Pancreas (tissue), 10 donors: Measurements from ENCODE around the gene TPST1. TPM values are rescaled to one million over a fixed set of nuclear protein-coding genes. Genes with fewer than 3 reads are reported as not detected.

ENCODE experiments used
- ATAC-seq, 4 donors: fragments of 200-7000 bp; cut with Tn5 transposase; one replicate each; pipeline versions ENCODE4 v1.8.0 to v1.9.1; 2020; ENCODE audit warnings: mild to moderate bottlenecking in 4 of 4, moderate library complexity in 4 of 4
- DNase-seq, 6 donors: peaks; one replicate each; pipeline ENCODE4 v3.0.0-alpha.2; 2020
- FAIRE-seq: peaks from 2 replicates; lab custom pipeline; 2012; peaks lifted over from hg19 to GRCh38; lab: Jason Lieb, UNC
- H3K27ac ChIP-seq, 4 donors: fragments of 200-600 bp; sonication (generic); 1 replicate in 3 of 4; 2 replicates in 1 of 4; pipeline versions ENCODE4 v1.5.0 to v1.8.0; 2020
- H3K27me3 ChIP-seq, 4 donors: fragments of 200-600 bp; one replicate each; pipeline ENCODE4 v1.8.0; 2021
- H3K36me3 ChIP-seq, 3 donors: fragments of 200-600 bp; sonication (generic) in 1 of 3; one replicate each; pipeline versions ENCODE4 v1.5.0 to v1.8.0; 2020 to 2021
- H3K4me1 ChIP-seq, 3 donors: fragments of 200-600 bp; one replicate each; pipeline ENCODE4 v1.8.0; 2021
- H3K4me3 ChIP-seq, 4 donors: fragments of 200-600 bp; sonication (generic) in 2 of 4; one replicate each; pipeline versions ENCODE4 v1.5.0 to v1.8.0; 2020 to 2021
- H3K9me3 ChIP-seq, 4 donors: fragments of 200-600 bp; one replicate each; pipeline ENCODE4 v1.8.0; 2021
- WGBS, 2 donors: extraction: QIAGEN DNeasy Blood & Tissue Kit; methylation state at CpG; one replicate each; pipeline ENCODE4 v1.1.7; 2013; 5-methylcytosine and 5-hydroxymethylcytosine counted together
- intact Hi-C, 3 donors: fragments of 100-400 bp; cut with DNase I; formaldehyde crosslinking; loops; one replicate each; pipeline versions ENCODE4 v1.11.1 to v1.14.2; 2022
- polyA plus RNA-seq, 2 donors: library from polyadenylated mRNA; stranded (reverse); fragments of 200-250 nt; gene quantifications; one replicate each; pipeline ENCODE4 v1.2.3, GENCODE V29; 2013
- total RNA-seq, 6 donors: library from RNA; stranded (reverse); fragmentation: NEBNext Ultra II Directional in 4 of 6; extraction: Animal tissue kit (Norgen Biotek cat#: 25700) in 4 of 6; gene quantifications; one replicate each; pipeline versions ENCODE4 v1.2.1 to v1.2.4, GENCODE V29; 2021 to 2023
- TF ChIP-seq, protein P1 (sequence below), 4 donors: fragments of 200-600 bp; sonication (generic) in 3 of 4; IDR thresholded peaks; one replicate each; pipeline versions ENCODE4 v1.5.0 to v1.8.0; 2021; ENCODE audit warnings: antibody characterized with exemption in 4 of 4
- donor health status: healthy with polysubstance abuse.
- donor health status: DM: no; HTN: no; CAD: no; lungs with moderate emphysema.
- donor health status: DM: no; HTN: no; CAD: no.
- donor health status: control.
- donor health status: control.
- donor health status: Bipolar disorder and iron deficiency.
- donor health status: DM: yes; HTN: yes; CAD: no.
- donor health status: DM: no; HTN: no; CAD: no.
- donor health status: DM: no; HTN: no; CAD: no.
- donor health status: DM: yes; HTN: yes; CAD: no.

Gene TPST1
- total and polyA plus RNA-seq, 8 donors: 3.3 to 18.5 (median 6.3) TPM

GRCh38 chr7:66181845-66182244, 23.3 kb upstream of the TPST1 start:
- Histone ChIP-seq H3K27ac (no peak overlapping the region), H3K27me3 (no peaks in the 10 kb centered on the region), H3K4me3 (no peak overlapping the region), H3K4me1 (no peaks in the 10 kb centered on the region), H3K36me3 (no peaks in the 10 kb centered on the region), H3K9me3 (no peaks in the 10 kb centered on the region)
- DNase-seq (no peak), ATAC-seq (no peak), FAIRE-seq (no peak)
- intact Hi-C loops: no loop called here
- TF ChIP-seq, protein P1, sequence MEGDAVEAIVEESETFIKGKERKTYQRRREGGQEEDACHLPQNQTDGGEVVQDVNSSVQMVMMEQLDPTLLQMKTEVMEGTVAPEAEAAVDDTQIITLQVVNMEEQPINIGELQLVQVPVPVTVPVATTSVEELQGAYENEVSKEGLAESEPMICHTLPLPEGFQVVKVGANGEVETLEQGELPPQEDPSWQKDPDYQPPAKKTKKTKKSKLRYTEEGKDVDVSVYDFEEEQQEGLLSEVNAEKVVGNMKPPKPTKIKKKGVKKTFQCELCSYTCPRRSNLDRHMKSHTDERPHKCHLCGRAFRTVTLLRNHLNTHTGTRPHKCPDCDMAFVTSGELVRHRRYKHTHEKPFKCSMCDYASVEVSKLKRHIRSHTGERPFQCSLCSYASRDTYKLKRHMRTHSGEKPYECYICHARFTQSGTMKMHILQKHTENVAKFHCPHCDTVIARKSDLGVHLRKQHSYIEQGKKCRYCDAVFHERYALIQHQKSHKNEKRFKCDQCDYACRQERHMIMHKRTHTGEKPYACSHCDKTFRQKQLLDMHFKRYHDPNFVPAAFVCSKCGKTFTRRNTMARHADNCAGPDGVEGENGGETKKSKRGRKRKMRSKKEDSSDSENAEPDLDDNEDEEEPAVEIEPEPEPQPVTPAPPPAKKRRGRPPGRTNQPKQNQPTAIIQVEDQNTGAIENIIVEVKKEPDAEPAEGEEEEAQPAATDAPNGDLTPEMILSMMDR (IDR thresholded peaks at IDR 0.05): no peak
- WGBS, 2 donors: 93 to 94% methylated on average over 2 of the region's 2 CpGs

DNA sequence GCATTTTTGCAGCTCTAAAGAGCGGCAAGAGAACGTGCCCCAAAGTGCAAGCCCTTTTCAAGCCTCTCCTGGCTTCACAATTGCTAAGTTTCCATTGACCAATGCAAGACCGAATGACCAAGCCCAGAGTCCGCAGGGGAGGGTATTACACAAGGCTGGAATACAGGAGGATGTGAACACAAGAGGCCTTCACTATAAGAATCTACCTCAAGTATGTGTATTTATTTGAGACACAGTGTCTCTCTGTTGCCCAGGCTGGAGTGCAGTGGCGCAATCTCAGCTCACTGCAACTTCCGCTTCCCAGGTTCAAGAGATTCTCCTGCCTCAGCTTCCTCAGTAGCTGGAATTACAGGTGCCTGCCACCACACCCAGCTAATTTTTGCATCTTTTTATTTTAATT, 22.2 kb upstream of the TPST1 start:
- TF ChIP-seq, protein P1 (IDR thresholded peaks at IDR 0.05): no peak
- no peak overlapping the region for H3K27ac ChIP-seq
- no peak overlapping the region for H3K4me3 ChIP-seq
- no peaks in the 10 kb centered on the region for H3K36me3 ChIP-seq
- no peak for FAIRE-seq
- DNase-seq: no peak
- no peaks in the 10 kb centered on the region for H3K9me3 ChIP-seq
- no peaks in the 10 kb centered on the region for H3K4me1 ChIP-seq
- WGBS, 2 donors: 96 to 98% methylated on average over 6 of the region's 6 CpGs
- no peaks in the 10 kb centered on the region for H3K27me3 ChIP-seq
- ATAC-seq: no peak
- intact Hi-C loops: no loop called here

DNA sequence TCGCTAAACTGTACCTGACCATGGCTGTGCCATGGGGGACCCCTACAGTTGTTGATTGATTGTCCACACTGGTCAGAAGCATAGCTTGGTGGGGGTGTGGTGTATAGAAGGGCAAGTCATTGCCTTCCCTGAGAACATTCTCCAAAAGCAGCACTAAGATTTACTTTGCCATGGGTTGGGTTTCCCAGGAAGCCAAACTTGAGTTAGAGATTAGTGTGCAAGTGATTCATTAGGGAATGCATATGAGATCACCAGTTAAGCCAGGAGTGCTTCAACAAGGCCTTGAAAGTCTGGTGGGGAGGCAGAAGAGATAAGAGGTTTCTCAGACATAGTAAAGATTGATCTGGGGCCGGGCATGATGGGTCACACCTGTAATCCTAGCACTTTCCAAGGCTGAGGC, 21.4 kb upstream of the TPST1 start:
- no peaks in the 10 kb centered on the region for H3K36me3 ChIP-seq
- ATAC-seq (peak; percentile 67 to 88 (median 84)), FAIRE-seq (no peak), DNase-seq (no peak)
- no peaks in the 10 kb centered on the region for H3K9me3 ChIP-seq
- TF ChIP-seq, protein P1 (IDR thresholded peaks at IDR 0.05): no peak
- H3K4me3 ChIP-seq: no peak overlapping the region
- H3K4me1 ChIP-seq: no peaks in the 10 kb centered on the region
- intact Hi-C loops: no loop called here
- peak overlapping the region in 2 of 4 donors; percentile 39 to 41 for H3K27ac ChIP-seq
- H3K27me3 ChIP-seq: no peaks in the 10 kb centered on the region
- WGBS, 2 donors: 61 to 71% methylated on average over 2 of the region's 2 CpGs

GRCh38 chr7:66185680-66186187, 19.4 kb upstream of the TPST1 start:
- no peak for ATAC-seq
- no peak for DNase-seq
- no peaks in the 10 kb centered on the region for H3K4me1 ChIP-seq
- intact Hi-C loops: no loop called here
- no peak overlapping the region for H3K27ac ChIP-seq
- H3K36me3 ChIP-seq: no peaks in the 10 kb centered on the region
- TF ChIP-seq, protein P1 (IDR thresholded peaks at IDR 0.05): no peak
- H3K9me3 ChIP-seq: no peaks in the 10 kb centered on the region
- FAIRE-seq: no peak
- no peak overlapping the region for H3K4me3 ChIP-seq
- H3K27me3 ChIP-seq: no peaks in the 10 kb centered on the region
- WGBS, 2 donors: 90 to 95% methylated on average over 8 of the region's 8 CpGs

DNA sequence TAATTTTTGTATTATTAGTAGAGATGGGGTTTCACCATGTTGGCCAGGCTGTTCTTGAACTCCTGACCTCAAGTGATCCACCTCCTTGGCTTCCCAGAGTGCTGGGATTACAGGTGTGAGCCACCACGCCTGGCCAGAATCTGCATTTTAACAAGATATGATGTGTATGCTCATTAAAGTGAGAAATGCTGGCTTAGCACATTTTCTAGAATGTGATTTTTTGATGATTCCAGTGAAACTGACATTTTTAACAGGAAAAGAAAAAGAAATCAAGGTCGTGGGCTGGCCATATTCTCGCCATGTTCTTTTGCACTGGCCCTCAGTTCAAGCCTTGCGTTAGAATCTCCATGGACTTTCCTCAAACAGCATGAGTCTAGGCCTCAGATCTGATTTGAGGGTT, 18.1 kb upstream of the TPST1 start:
- intact Hi-C loops: no loop called here
- TF ChIP-seq, protein P1 (IDR thresholded peaks at IDR 0.05): no peak
- Histone ChIP-seq H3K4me1 (no peaks in the 10 kb centered on the region), H3K27ac (no peak overlapping the region), H3K4me3 (no peak overlapping the region), H3K27me3 (no peaks in the 10 kb centered on the region), H3K9me3 (no peaks in the 10 kb centered on the region), H3K36me3 (no peaks in the 10 kb centered on the region)
- FAIRE-seq (no peak), DNase-seq (no peak), ATAC-seq (no peak)
- WGBS, 2 donors: 85 to 89% methylated on average over 4 of the region's 4 CpGs
